ENCODE data around the gene MEN1. TPM values are rescaled to one million over a fixed set of nuclear protein-coding genes. Genes with fewer than 3 reads are reported as not detected.

MEN1 gene
- total and polyA plus RNA-seq, 2 of the 13 experiments (the other 11 are each of a cell fraction or from before 2014, with no cell fraction given): 20.5 to 27.3 TPM

GRCh38 chr11:64787526-64788320, 22.6 kb downstream of the MEN1 start (continued):
- TF ChIP-seq ZNF263 (CRISPR knock-in tag; IDR thresholded peaks at IDR 0.05): peak; percentile 86
- TF ChIP-seq SMAD9 (CRISPR knock-in tag; IDR thresholded peaks at IDR 0.05): 0 out of 2 replicates have a peak, but pooled peaks have one; percentile 19
- TF ChIP-seq SMC3 (IDR thresholded peaks at IDR 0.05; ENCODE audit: low read length): peak; percentile 68
- TF ChIP-seq SP140L (CRISPR knock-in tag; IDR thresholded peaks at IDR 0.05; ENCODE audit: borderline replicate concordance): no peak
- TF ChIP-seq THAP11 (CRISPR knock-in tag; IDR thresholded peaks at IDR 0.05): peak; percentile 57
- no peak for TF ChIP-seq ZNF33A (CRISPR knock-in tag; IDR thresholded peaks at IDR 0.05; ENCODE audit: borderline replicate concordance)
- peak; percentile 54; the same call in 1 of the 2 replicates for TF ChIP-seq ZNF501 (CRISPR knock-in tag; IDR thresholded peaks at IDR 0.05)
- no peak for TF ChIP-seq MLLT10 (CRISPR knock-in tag; IDR thresholded peaks at IDR 0.05)
- peak; percentile 42; the same call in 1 of the 2 replicates for TF ChIP-seq KDM2A (CRISPR knock-in tag; IDR thresholded peaks at IDR 0.05; ENCODE audit: borderline replicate concordance, low read depth)
- TF ChIP-seq ZFX (CRISPR knock-in tag; IDR thresholded peaks at IDR 0.05; ENCODE audit: low read depth): peak; percentile 31; the same call in 1 of the 2 replicates

- BruUV-seq (replicated peaks): no TSS peak
- H3K4me2 ChIP-seq (ENCODE audit: low read depth, low read length): no peak overlapping the region
- no peak for ATAC-seq
- no peak overlapping the region for H3K4me3 ChIP-seq (replicated peaks in 1 of 3; ENCODE audit: insufficient read depth in 1 of 3, low read depth in 2 of 3, low read length in 3 of 3)
- intact Hi-C loops (cut with micrococcal nuclease; ENCODE audit: unreplicated experiment): loop anchor here (10.0 kb wide), 1 partner anchor 58 kb away; the partner anchor contains the start of gene CDC42BPG
- FAIRE-seq: no peak
- no peaks in the 10 kb centered on the region for H3K27me3 ChIP-seq (ENCODE audit: control insufficient read depth in 1 of 2, insufficient read depth in 2 of 2, low read length in 2 of 2)
- H3K4me1 ChIP-seq (ENCODE audit: insufficient read depth, low read length): no peaks in the 10 kb centered on the region
- no peak overlapping the region for H3K27ac ChIP-seq (ENCODE audit: extremely low read length, insufficient read depth, low read length)
- H3K9ac ChIP-seq (ENCODE audit: insufficient read depth, low read depth, low read length): no peak overlapping the region
- H3K79me2 ChIP-seq (ENCODE audit: insufficient read depth, low read length): no peaks in the 10 kb centered on the region
- ChIA-PET POLR2A (no interaction called here), CTCF (ENCODE audit: low intra/inter-chr PET ratio, low total read pairs) (no interaction called here)
- no peaks in the 10 kb centered on the region for H3K36me3 ChIP-seq (replicated peaks in 1 of 2; ENCODE audit: control insufficient read depth in 1 of 2, insufficient read depth in 2 of 2, low read length in 2 of 2)
- no peaks in the 10 kb centered on the region for H3K9me3 ChIP-seq (ENCODE audit: low read length)
- WGBS (ENCODE audit: low lambda C conversion rate): 93% methylated on average over 10 of the region's 10 CpGs
- no peak for DNase-seq (ENCODE audit: low spot score)
- in situ Hi-C loops (cut with HindIII; ENCODE audit: extremely low pct_ligation_motif_present, low pct_unique_long_range_greater_than_20kb): loop anchor here (5.0 kb wide), 1 partner anchor 106 kb away; no protein-coding TSS in a partner anchor
- no peaks in the 10 kb centered on the region for H4K20me1 ChIP-seq (ENCODE audit: insufficient read depth, low read length)
- H2AFZ ChIP-seq (ENCODE audit: low read length): no peak overlapping the region
- TF ChIP-seq TBX2 (CRISPR knock-in tag; IDR thresholded peaks at IDR 0.05; ENCODE audit: borderline replicate concordance) (no peak), RERE (CRISPR knock-in tag; IDR thresholded peaks at IDR 0.05; ENCODE audit: low read depth) (no peak), SP140L (CRISPR knock-in tag; IDR thresholded peaks at IDR 0.05; ENCODE audit: borderline replicate concordance) (no peak), REL (CRISPR knock-in tag; conservative IDR thresholded peaks at IDR 0.05) (no peak), ZNF577 (CRISPR knock-in tag; IDR thresholded peaks at IDR 0.05; ENCODE audit: borderline replicate concordance, low read depth) (no peak)
These were observed 24.0 kb downstream of the MEN1 start for GRCh38 chr11:64786308-64786707.

All from HepG2 (cell line).